Muscle layer of colon (tissue), 2 donors: ENCODE data around the gene PRDM15.

Experiments used
- H3K27ac ChIP-seq: one replicate; pipeline ENCODE4 v1.7.0; 2013; ENCODE audit warnings: low read depth, mild to moderate bottlenecking, low read length, moderate library complexity
- H3K27me3 ChIP-seq, 2 donors: one replicate each; pipeline ENCODE4 v1.7.0; 2013; ENCODE audit warnings: low read length in 2 of 2, mild to moderate bottlenecking in 2 of 2; ENCODE audit not compliant: insufficient read depth in 2 of 2, control insufficient read depth in 1 of 2
- H3K36me3 ChIP-seq: one replicate; pipeline ENCODE4 v1.7.0; 2013; ENCODE audit warnings: mild to moderate bottlenecking, low read length; ENCODE audit not compliant: insufficient read depth
- H3K4me1 ChIP-seq: one replicate; pipeline ENCODE4 v1.7.0; 2013; ENCODE audit warnings: mild to moderate bottlenecking, low read length; ENCODE audit not compliant: insufficient read depth
- H3K4me3 ChIP-seq, 2 donors: one replicate each; pipeline ENCODE4 v1.7.0; 2013; ENCODE audit warnings: low read length in 2 of 2, low read depth in 1 of 2, mild to moderate bottlenecking in 1 of 2, moderate library complexity in 1 of 2
- H3K9ac ChIP-seq: one replicate; pipeline ENCODE4 v1.7.0; 2013; ENCODE audit warnings: low read length
- H3K9me3 ChIP-seq: one replicate; pipeline ENCODE4 v1.7.0; 2013; ENCODE audit warnings: mild to moderate bottlenecking, low read length
- donor health status: abdominal sarcoma.
- donor health status: Adenocarcinoma of cecum.

PRDM15 gene

DNA sequence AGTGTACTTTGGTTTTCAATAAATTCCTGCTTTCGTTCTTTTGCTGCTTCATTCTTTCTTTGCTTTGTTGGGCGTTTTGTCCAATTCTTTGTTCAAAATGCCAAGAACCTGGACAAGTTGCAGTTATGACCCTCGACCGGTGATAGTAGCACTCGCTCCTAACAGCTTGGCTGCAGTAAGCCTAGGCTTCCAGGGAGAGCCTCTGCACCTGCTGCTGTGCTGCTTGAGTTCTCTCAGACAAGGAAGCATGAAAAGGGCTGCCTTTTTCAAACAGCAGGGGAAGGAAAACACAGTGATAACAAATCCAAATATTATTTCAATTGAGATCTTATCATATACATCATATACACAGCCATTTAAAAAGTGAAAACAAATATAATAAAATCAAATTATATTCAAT, 99.5 kb downstream of the PRDM15 start:
- H3K27me3 ChIP-seq, result peaks cover 11 to 49% of the 10 kb centered on the region in 2 donors

DNA sequence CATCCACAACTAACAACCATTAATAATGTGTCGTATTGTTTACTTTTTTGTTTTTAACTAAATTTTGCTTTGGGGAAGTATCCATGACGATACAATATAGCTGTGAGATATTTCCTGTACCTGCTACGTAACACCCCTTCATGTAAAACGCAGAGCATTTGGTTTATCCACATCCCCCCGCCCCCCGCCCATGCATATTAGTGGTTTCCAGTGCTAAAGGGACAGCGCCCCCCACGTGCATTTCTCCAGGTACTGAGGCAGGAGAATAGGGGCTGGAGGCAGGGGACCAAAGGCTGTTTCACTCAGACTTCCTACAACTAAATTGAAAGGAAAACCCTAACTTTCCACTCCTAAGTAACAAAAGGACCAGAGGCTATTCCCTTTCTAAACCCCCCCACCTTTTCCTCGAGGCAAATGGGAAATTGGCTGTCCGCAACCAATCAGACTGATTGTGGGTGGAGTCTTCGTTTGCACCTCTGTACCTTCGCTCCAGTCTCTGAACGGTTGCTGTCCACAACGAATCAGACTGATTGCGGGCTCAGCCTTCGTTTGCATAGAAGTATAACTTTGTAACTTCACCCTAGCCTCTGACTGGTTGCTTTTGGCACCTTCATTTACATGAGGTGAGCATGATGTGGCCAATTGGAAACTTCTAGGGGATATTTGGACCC, 100.1 kb downstream of the PRDM15 start:
- peaks cover 4% of the 10 kb centered on the region for H3K4me1 ChIP-seq
- no peaks in the 10 kb centered on the region for H3K36me3 ChIP-seq
- peaks cover 11 to 43% of the 10 kb centered on the region in 2 donors for H3K27me3 ChIP-seq
- H3K4me3 ChIP-seq, result no peak overlapping the region
- no peaks in the 10 kb centered on the region for H3K9me3 ChIP-seq
- no peak overlapping the region for H3K27ac ChIP-seq
- no peak overlapping the region for H3K9ac ChIP-seq

More for the DNA sequence above, 99.5 kb downstream of the PRDM15 start:
- Histone ChIP-seq H3K36me3 (no peaks in the 10 kb centered on the region), H3K27ac (no peak overlapping the region), H3K4me3 (no peak overlapping the region), H3K9me3 (no peaks in the 10 kb centered on the region), H3K4me1 (peaks cover 4% of the 10 kb centered on the region), H3K9ac (no peak overlapping the region)

DNA sequence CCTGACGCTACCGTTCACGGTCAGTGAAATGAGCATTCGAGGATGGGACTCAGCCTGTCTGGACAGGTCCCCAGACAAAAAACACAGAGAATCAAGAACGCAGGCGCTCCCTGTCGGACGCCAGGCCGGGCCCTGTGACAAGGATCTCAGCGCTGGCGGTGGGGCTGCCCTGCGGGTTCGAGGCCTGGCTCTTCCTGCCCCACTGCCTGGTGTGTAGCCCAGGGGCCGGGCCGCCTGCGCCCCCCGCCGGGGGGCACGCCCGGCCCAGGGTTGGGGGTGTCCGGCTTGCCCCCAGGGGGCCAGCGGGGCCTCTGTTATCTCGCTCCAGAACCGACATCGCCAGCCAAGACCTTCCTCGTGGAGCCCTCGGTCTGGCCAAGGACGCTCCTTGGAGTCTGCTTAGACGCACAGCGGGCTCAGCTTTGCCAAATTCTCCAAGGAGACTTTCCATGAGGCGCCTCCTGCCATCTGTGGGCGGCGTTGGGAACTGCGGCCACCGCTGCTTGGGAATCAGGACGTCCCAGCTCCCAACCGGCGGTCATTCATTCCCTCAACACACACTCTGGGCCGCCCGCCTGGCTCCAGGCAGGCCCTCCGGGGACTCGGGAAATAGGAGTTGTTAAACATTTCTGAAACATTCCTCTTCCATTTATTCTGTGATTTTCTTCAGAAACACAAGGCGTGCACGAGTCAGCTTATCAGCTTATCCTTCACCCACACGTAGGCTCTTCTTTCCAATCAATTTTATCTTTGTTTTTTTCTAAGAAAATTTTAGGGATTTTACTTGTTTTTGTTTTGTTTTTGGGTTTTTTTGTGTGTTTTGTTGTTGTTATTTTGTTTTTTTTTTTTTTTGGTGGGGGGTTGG, 101.0 kb downstream of the PRDM15 start:
- H3K4me1 ChIP-seq, result peaks cover 4% of the 10 kb centered on the region
- no peak overlapping the region for H3K27ac ChIP-seq
- no peak overlapping the region for H3K4me3 ChIP-seq

DNA sequence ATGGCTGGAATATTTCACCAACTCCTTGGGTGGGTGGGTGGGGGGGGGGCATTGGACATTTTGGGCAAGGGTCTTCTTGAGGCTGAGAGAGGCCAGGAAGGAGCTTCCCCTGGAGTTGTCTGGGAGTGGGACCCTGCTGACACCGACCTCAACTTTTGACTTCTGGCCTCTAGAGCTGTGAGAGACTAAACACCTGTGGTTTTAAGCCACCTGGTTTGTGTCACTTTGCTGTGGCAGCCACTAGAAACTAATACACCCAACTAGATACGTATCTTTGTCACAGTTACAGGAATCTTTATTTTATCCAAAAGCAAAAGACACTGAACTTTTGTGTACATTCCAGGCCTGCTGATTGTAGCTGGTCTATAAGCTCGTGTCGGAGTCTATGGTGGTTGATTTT, 102.4 kb downstream of the PRDM15 start:
- no peaks in the 10 kb centered on the region for H3K9me3 ChIP-seq
- no peak overlapping the region for H3K9ac ChIP-seq
- no peaks in the 10 kb centered on the region for H3K36me3 ChIP-seq
- H3K27me3 ChIP-seq, result peaks cover 15 to 51% of the 10 kb centered on the region in 2 donors
- H3K27ac ChIP-seq, result no peak overlapping the region
- no peak overlapping the region for H3K4me3 ChIP-seq
- H3K4me1 ChIP-seq, result peaks cover 4% of the 10 kb centered on the region

More for the DNA sequence above, 101.0 kb downstream of the PRDM15 start:
- H3K9me3 ChIP-seq, result no peaks in the 10 kb centered on the region
- H3K9ac ChIP-seq, result no peak overlapping the region
- H3K27me3 ChIP-seq, result peaks cover 14 to 42% of the 10 kb centered on the region in 2 donors
- H3K36me3 ChIP-seq, result no peaks in the 10 kb centered on the region

DNA sequence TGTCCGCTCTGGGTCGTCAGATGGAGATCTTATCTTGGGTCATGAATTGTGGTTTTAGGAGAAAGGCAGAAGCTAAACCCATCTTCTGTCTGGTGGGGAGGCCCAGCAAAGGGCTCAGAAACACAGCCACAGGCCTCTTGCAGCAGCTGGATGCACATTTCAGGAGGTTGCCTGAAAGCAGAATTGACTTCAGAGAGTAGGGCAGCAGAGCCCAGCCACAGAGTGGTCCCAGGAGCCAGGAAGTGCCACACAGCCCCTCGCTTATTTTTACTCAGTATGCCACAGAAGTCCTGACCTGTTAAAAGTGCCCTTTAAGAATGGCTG, 104.0 kb downstream of the PRDM15 start:
- Histone ChIP-seq H3K4me3 (no peak overlapping the region), H3K27me3 (peaks cover 17 to 46% of the 10 kb centered on the region in 2 donors), H3K4me1 (peaks cover 4% of the 10 kb centered on the region), H3K9ac (no peak overlapping the region), H3K27ac (no peak overlapping the region), H3K36me3 (no peaks in the 10 kb centered on the region), H3K9me3 (no peaks in the 10 kb centered on the region)

DNA sequence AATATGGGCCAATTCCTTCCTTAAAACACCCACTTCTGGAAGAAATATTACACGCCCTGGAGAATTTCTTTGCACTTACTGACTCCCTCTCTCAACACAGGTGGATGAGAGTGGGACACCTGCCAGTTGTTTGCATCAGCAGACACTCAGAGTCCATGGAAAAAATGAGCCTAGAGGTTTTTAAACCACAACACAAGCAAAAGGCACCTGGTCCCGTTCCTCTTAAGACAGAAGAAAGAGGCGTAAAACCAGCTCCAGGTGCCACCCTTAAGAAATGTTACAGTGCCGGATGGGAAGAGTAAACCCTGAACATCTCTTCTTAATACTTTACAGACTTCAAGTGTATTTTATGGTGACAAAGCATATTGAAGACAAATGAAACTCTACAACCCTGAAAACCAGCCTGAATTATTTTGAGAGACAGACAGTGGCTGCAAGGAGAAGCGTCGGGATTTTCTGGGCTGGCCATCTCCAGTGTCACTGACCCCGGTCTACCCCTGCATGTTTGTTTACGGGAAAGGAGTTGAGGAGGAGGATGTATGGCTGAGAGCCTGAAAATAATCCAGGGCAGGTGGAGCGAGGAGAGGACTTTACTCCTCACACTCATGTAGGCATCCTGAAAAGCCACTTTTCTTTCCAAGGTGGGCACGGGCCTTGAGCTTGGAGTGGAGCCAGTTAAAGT, 104.5 kb downstream of the PRDM15 start:
- Histone ChIP-seq H3K4me1 (peaks cover 4% of the 10 kb centered on the region), H3K9ac (no peak overlapping the region), H3K27me3 (peaks cover 20 to 45% of the 10 kb centered on the region in 2 donors), H3K27ac (no peak overlapping the region), H3K36me3 (no peaks in the 10 kb centered on the region), H3K9me3 (no peaks in the 10 kb centered on the region), H3K4me3 (no peak overlapping the region)

DNA sequence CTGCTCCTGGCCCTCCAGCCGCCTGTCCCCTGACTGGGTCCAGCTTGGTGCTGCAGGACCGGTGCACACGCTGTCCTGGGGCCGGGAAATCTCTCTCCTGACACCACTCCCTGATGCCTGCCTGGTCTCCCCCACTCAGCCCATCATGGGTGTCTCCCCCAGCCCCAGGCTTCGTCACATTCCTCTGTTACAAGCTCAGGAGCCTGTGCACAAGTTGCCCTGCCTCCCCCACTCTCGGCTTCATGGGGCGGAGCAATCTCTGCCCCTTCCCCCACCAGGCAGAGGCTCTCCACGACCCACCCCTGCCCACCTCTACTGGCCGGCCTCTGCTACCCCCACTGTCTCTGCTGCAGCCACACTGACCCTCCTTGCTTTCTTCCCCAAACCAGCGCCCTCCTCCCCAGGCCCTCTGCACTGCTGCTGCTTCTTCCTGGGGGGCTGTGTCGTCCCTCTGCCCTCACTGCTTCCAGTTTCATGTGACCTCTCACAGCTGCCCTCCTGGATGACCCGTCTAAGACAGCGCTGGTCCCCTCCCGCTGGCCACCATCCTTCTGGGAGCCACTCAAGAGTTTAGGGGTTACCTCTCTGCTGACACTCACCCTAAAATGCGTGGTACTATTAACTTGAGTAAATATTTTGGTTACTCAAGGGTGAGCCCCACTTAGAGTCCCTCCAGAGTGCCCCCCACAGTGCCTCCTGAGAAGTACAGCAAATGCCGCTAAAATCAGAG, 106.6 kb downstream of the PRDM15 start:
- no peak overlapping the region for H3K27ac ChIP-seq
- peaks cover under 1% of the 10 kb centered on the region for H3K9me3 ChIP-seq
- H3K36me3 ChIP-seq, result no peaks in the 10 kb centered on the region
- no peak overlapping the region for H3K9ac ChIP-seq
- no peak overlapping the region for H3K4me3 ChIP-seq
- peaks cover 15% of the 10 kb centered on the region for H3K4me1 ChIP-seq
- H3K27me3 ChIP-seq, result peaks cover 32 to 49% of the 10 kb centered on the region in 2 donors

DNA sequence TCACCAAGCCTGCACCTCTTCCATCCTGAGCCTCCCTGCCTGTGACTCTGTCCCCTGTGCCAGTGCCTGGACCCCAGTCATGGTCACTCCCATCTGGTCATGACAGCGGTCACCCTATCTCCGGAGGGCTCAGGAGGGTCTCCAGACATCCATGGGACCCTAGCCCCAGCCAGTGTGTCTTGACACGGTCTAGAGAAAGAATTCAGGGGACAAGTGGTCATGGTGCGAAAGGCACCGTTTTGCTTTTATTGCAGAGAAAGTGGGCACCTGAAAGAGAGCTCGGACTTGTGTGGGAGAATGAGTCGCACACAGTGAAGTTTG, 107.6 kb downstream of the PRDM15 start:
- Histone ChIP-seq H3K9me3 (peaks cover 5% of the 10 kb centered on the region), H3K4me3 (no peak overlapping the region), H3K4me1 (peaks cover 15% of the 10 kb centered on the region), H3K9ac (no peak overlapping the region), H3K36me3 (no peaks in the 10 kb centered on the region), H3K27ac (no peak overlapping the region), H3K27me3 (peaks cover 38 to 58% of the 10 kb centered on the region in 2 donors)

DNA sequence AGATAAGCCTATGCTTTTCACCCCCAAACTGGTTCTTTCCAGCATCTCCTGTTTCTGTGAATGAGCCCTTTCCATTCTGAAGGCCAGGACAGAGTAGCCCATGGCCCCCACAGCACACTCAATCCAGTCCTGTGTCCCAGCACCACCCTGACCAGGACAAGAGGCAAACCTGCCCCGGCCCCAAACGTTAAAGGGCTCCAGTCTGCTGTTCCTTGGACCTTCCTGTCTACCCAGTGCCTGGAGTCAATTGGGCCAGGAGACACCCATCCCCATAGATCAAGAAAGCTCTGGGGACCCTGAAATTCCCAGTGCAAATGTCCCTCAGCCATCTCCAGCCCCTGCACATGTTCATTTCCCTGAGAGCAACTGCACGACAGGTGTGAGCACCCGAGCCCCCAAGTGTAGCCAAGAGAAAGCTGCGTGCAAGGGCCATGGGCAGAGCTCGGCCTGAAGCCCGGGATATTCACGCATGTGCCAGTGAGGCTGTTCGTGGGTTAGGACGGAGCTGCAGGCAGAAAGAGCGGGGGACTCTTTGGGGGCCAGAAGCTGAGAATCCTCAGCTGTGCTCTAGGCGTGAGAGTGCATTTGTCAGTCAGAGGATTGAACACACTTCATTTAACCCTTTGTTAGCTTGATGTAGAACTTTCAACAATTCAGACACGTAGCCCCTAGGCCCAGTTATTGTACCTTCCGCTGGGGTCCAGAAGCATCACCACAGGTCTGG, 108.1 kb downstream of the PRDM15 start:
- H3K9me3 ChIP-seq, result peaks cover 5% of the 10 kb centered on the region
- H3K27ac ChIP-seq, result no peak overlapping the region
- no peak overlapping the region for H3K4me3 ChIP-seq
- H3K4me1 ChIP-seq, result peaks cover 15% of the 10 kb centered on the region
- peaks cover 41 to 63% of the 10 kb centered on the region in 2 donors for H3K27me3 ChIP-seq
- no peak overlapping the region for H3K9ac ChIP-seq
- no peaks in the 10 kb centered on the region for H3K36me3 ChIP-seq

DNA sequence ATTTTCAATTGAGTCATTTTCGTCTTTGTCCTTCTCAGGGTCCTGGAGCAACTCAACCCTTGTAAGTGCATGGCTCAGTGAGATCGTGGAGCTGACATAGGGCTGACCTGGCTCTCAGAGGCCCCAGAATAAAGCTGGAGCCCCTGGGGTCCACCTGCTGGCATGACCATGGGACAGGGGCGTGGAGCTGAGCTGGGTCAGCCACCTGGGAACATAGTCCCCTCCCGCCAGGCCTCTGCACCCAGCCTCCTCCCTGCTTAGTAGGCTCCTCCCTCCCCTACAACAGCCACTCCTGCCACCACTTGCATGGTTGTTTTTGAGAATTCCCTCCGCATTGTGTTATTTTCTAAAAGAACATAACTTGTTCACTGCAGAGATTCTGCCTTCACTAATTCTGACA, 109.2 kb downstream of the PRDM15 start:
- Histone ChIP-seq H3K27me3 (peaks cover 53 to 68% of the 10 kb centered on the region in 2 donors), H3K4me1 (peaks cover 15% of the 10 kb centered on the region), H3K9me3 (peaks cover 5% of the 10 kb centered on the region), H3K36me3 (no peaks in the 10 kb centered on the region), H3K4me3 (no peak overlapping the region), H3K9ac (no peak overlapping the region), H3K27ac (no peak overlapping the region)
